Left ventricle myocardium inferior (tissue), 1 donor: Measurements from ENCODE around the gene LDLRAD4. TPM values are rescaled to one million over a fixed set of nuclear protein-coding genes. Genes with fewer than 3 reads are reported as not detected.
"Not testable (repeated sequence)": the region's sequence is repeated elsewhere in the genome, so short reads cannot be mapped to it uniquely, and the experiment has no call there.

Source experiments
- DNase-seq: peaks from one replicate; pipeline ENCODE4 v3.0.0-alpha.2; 2020
- H3K27ac ChIP-seq: fragments of 200-600 bp; replicated peaks from 2 replicates; pipeline ENCODE4 v1.8.0; 2021
- H3K27me3 ChIP-seq: fragments of 200-600 bp; 2 replicates; pipeline ENCODE4 v1.8.0; 2021; ENCODE audit warnings: low read depth
- H3K36me3 ChIP-seq: fragments of 200-600 bp; 2 replicates; pipeline ENCODE4 v1.8.0; 2021
- H3K4me1 ChIP-seq: fragments of 200-600 bp; 2 replicates; pipeline ENCODE4 v1.8.0; 2021
- H3K4me3 ChIP-seq: fragments of 200-600 bp; 2 replicates; pipeline ENCODE4 v1.8.0; 2021; ENCODE audit warnings: mild to moderate bottlenecking, moderate library complexity
- H3K9me3 ChIP-seq: fragments of 200-600 bp; replicated peaks from 2 replicates; pipeline ENCODE4 v1.8.0; 2021
- intact Hi-C: fragments of 100-400 bp; cut with micrococcal nuclease; formaldehyde crosslinking; loops from one replicate; pipeline ENCODE4 v1.11.0; 2022
- total RNA-seq: library from RNA; stranded (reverse); fragmentation: NEBNext Ultra II Directional; extraction: Animal tissue kit (Norgen Biotek cat#: 25700); gene quantifications from one replicate; pipeline ENCODE4 v1.2.1, GENCODE V29; 2021
- TF ChIP-seq, protein P1 (sequence below): fragments of 200-600 bp; IDR thresholded peaks from 2 replicates; pipeline ENCODE4 v1.8.0; 2021; ENCODE audit warnings: antibody characterized with exemption, mild to moderate bottlenecking, borderline replicate concordance
- donor health status: DM: no; HTN: yes; CAD: no; lungs with severe emphysema.

Gene LDLRAD4
- total RNA-seq, 1 donor from 2014 or later, result 43.3 TPM

DNA sequence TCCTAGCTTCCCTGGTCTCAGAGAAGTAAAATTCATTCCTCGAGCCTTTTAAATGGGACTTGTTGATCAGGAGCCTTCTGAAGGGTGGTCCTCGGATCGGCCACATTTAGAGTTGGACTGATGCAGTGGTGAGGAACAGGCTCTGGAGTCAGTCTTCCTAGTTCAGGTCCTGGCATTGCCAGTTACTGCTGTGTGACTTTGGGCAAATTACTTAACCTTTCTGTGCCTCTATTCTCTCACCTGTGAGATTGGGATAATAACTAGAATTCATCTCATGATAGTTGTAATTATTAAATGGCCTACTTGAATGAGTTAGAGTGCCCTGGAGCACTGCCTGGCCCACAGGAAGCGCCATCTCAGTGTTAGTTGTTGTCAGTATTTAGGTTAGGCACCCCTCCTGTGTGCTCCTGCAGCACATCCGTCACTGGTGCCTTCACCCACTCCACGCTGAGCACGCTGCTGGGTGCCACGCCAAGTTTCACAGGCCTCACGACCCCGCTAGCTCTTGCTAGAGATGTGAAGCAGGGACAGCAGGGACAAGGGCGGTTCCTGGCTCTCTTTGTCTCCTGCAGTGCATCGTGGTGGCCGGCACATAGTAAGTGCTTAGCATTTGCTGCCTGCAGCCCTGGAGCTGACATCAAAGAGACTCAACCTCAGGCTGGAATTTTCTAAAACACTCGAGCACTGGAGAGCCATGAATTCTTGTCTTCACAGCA, 384.9 kb downstream of the LDLRAD4 start:
- H3K4me3 ChIP-seq, result no peak overlapping the region
- peaks cover 14% of the 10 kb centered on the region for H3K4me1 ChIP-seq
- TF ChIP-seq, protein P1, sequence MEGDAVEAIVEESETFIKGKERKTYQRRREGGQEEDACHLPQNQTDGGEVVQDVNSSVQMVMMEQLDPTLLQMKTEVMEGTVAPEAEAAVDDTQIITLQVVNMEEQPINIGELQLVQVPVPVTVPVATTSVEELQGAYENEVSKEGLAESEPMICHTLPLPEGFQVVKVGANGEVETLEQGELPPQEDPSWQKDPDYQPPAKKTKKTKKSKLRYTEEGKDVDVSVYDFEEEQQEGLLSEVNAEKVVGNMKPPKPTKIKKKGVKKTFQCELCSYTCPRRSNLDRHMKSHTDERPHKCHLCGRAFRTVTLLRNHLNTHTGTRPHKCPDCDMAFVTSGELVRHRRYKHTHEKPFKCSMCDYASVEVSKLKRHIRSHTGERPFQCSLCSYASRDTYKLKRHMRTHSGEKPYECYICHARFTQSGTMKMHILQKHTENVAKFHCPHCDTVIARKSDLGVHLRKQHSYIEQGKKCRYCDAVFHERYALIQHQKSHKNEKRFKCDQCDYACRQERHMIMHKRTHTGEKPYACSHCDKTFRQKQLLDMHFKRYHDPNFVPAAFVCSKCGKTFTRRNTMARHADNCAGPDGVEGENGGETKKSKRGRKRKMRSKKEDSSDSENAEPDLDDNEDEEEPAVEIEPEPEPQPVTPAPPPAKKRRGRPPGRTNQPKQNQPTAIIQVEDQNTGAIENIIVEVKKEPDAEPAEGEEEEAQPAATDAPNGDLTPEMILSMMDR, result no peak
- intact Hi-C loops, result no loop called here
- no peaks in the 10 kb centered on the region for H3K9me3 ChIP-seq
- H3K36me3 ChIP-seq, result no peaks in the 10 kb centered on the region
- H3K27ac ChIP-seq, result no peak overlapping the region
- no peak for DNase-seq
- no peaks in the 10 kb centered on the region for H3K27me3 ChIP-seq

DNA sequence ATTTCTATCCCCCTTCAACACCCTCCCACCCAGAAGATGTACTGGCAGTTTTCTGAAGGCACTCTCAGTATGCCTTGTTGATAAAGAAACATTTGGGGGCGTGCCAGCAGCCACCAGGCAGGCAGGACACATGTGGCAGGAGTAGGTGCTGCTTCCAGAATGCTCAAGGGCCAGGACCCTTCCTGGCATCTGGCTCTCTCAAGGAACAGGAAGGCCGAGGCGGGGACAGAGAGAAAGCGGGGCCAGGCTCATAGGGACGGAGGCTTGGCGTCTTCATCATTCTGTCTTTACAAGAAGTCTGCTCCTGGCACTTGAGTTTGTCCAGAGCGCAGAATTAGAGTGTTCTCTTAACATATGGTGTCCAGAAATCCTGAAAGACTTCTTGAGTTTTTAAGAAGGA, 386.2 kb downstream of the LDLRAD4 start:
- H3K27ac ChIP-seq, result no peak overlapping the region
- no peak overlapping the region for H3K4me3 ChIP-seq
- H3K9me3 ChIP-seq, result no peaks in the 10 kb centered on the region
- no peaks in the 10 kb centered on the region for H3K36me3 ChIP-seq
- no peaks in the 10 kb centered on the region for H3K27me3 ChIP-seq
- no peak for DNase-seq
- intact Hi-C loops, result no loop called here
- TF ChIP-seq, protein P1, result no peak
- H3K4me1 ChIP-seq, result peaks cover 10% of the 10 kb centered on the region

DNA sequence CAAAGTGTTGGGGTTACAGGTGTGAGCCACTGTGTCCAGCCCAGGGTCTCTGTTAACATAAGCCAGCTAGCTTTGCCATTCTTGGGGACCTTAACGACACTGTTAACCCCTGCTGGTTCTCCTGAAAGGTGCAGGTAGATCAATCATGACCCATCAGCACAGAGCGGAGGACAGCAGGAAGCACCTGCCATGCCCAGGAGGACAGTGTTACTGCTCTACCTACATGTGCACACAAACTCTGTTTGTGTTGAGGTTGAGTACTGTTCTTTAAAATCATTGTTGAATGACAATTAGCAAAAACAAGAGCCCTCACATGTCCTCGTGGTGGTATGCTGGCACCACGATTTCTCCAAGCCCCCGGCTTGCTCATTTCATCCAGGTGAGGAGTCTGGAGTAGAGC, 386.9 kb downstream of the LDLRAD4 start:
- no peaks in the 10 kb centered on the region for H3K36me3 ChIP-seq
- DNase-seq, result no peak
- intact Hi-C loops, result no loop called here
- H3K27ac ChIP-seq, result no peak overlapping the region
- no peak overlapping the region for H3K4me3 ChIP-seq
- peaks cover 17% of the 10 kb centered on the region for H3K4me1 ChIP-seq
- H3K9me3 ChIP-seq, result no peaks in the 10 kb centered on the region
- H3K27me3 ChIP-seq, result no peaks in the 10 kb centered on the region
- TF ChIP-seq, protein P1, result no peak

DNA sequence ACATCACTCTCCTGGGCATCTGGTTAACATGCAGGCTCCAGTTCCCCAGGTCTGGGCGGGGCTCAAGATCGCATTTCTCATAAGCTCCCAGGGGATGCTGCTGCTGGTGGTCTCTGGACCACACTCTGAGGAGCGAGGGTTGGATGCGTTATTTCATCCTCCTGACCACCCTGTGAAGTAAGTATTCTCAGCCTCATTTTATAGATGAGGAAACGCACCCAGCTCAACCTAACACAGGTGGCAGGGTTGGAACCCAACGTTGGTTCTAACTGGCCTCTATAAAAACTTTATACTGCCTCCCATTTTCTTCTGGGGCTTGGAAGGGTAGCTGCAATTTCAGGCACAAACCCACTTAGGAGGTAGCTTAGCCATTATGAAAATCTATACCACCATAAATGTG, 387.3 kb downstream of the LDLRAD4 start:
- TF ChIP-seq, protein P1, result no peak
- H3K27ac ChIP-seq, result no peak overlapping the region
- no peak overlapping the region for H3K4me3 ChIP-seq
- intact Hi-C loops, result no loop called here
- H3K36me3 ChIP-seq, result no peaks in the 10 kb centered on the region
- H3K9me3 ChIP-seq, result no peaks in the 10 kb centered on the region
- DNase-seq, result no peak
- no peaks in the 10 kb centered on the region for H3K27me3 ChIP-seq
- peaks cover 21% of the 10 kb centered on the region for H3K4me1 ChIP-seq

DNA sequence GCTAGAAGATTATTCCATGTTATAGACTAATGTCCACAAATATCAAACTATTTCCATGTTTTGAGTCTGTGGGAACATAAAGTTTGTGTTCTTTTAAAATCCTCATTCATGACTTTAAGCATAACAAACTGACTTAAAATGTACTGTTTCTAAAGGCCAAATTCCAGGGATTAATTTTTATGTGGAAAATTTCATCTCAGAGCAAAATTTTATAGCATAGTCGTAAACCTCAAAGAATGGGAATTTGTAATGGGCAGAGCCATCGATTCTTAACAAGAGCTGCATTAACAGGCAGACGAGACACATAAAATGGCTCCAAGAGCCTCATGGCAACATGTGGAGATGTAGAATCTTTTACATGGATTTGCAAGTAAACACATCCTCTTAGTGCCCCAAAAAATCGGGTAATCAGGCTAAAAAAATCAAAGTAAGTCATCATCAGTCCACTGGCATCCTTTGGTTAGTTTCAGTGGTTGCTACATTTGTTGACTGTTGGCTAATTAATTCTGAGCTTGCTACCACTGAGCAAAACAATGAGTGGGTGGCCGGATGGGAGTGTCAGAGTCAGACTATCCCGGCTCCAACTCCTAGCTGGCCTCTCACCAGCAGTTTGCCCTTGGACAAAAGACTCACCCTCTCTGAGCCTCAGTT, 388.2 kb downstream of the LDLRAD4 start:
- Histone ChIP-seq H3K9me3 (no peaks in the 10 kb centered on the region), H3K27me3 (no peaks in the 10 kb centered on the region), H3K4me3 (no peak overlapping the region), H3K36me3 (no peaks in the 10 kb centered on the region), H3K4me1 (peaks cover 30% of the 10 kb centered on the region), H3K27ac (no peak overlapping the region)
- intact Hi-C loops, result no loop called here
- DNase-seq, result no peak
- TF ChIP-seq, protein P1, result no peak

DNA sequence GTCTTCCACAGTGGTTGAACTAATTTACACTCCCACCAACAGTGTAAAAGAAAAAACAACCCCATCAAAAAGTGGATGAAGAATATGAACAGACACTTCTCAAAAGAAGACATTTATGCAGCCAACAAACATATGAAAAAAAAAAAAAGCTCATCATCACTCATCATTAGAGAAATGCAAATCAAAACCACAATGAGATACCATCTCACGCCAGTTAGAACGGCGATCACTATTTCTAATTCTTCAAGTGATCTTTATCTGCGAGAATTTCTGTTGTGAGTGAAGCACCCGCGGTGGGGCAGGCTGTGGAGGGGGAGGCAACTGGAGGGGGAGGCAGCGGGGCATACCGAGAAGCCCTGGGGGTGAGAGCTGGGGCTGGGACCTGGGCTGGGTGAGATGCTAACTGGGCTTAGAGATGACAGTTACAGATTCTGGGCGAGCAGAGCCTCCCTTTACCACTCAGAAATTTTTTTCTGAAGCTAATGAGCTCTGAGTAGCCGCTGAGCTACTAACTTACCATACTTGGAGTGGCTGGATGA, 389.5 kb downstream of the LDLRAD4 start:
- DNase-seq, intact Hi-C loops, H3K4me3 ChIP-seq, H3K27ac ChIP-seq, H3K36me3 ChIP-seq, H3K9me3 ChIP-seq, H3K27me3 ChIP-seq: not testable (repeated sequence)
- H3K4me1 ChIP-seq, result peaks cover 43% of the 10 kb centered on the region
